Peyer's patch (tissue), 4 donors: ENCODE data around the gene NUDCD2. TPM values are rescaled to one million over a fixed set of nuclear protein-coding genes. Genes with fewer than 3 reads are reported as not detected.

Source experiments
- DNase-seq, 3 donors: peaks; one replicate each; pipeline ENCODE4 v3.0.0-alpha.2; 2017 to 2019
- H3K27ac ChIP-seq, 4 donors: fragments of 200-600 bp; sonication (generic); one replicate each; pipeline ENCODE4 v1.5.1; 2016 to 2019
- H3K27me3 ChIP-seq, 2 donors: fragments of 200-600 bp; sonication (generic); one replicate each; pipeline ENCODE4 v1.5.1; 2019
- H3K36me3 ChIP-seq, 3 donors: fragments of 200-600 bp; sonication (generic); one replicate each; pipeline ENCODE4 v1.5.1; 2016 to 2019
- H3K4me1 ChIP-seq, 4 donors: fragments of 200-600 bp; sonication (generic); one replicate each; pipeline ENCODE4 v1.5.1; 2016 to 2019
- H3K4me3 ChIP-seq, 4 donors: fragments of 200-600 bp; sonication (generic); 1 replicate in 3 of 4; 2 replicates in 1 of 4; pipeline ENCODE4 v1.5.1; 2016 to 2019; ENCODE audit warnings: mild to moderate bottlenecking in 1 of 4
- H3K9me3 ChIP-seq, 4 donors: fragments of 200-600 bp; sonication (generic); one replicate each; pipeline ENCODE4 v1.5.1; 2016 to 2019; ENCODE audit warnings: mild to moderate bottlenecking in 1 of 4
- CTCF ChIP-seq, 6 experiments: fragments of 450-650 bp in 4 of 6; fragments of 200-600 bp in 2 of 6; sonication (generic) in 1 of 6; IDR thresholded peaks; one replicate each; pipeline ENCODE4 v1.5.1; 2017 to 2019; ENCODE audit warnings: antibody characterized with exemption in 6 of 6, mild to moderate bottlenecking in 3 of 6, moderate library complexity in 1 of 6
- POLR2A ChIP-seq, 2 donors: fragments of 450-650 bp; IDR thresholded peaks; one replicate each; pipeline ENCODE4 v1.5.1; 2017; ENCODE audit warnings: antibody characterized with exemption in 2 of 2, mild to moderate bottlenecking in 2 of 2, moderate library complexity in 2 of 2
- total RNA-seq, 4 donors: library from RNA; depleted of rRNA; stranded (reverse); fragments of >200 nt; gene quantifications; one replicate each; pipeline ENCODE4 v1.1.0, GENCODE V29; 2016

Gene NUDCD2
- total RNA-seq, 4 donors from 2014 or later: 2.5 to 4.7 (median 3.4) TPM

- H3K4me3 ChIP-seq: no peak overlapping the region
- H3K27me3 ChIP-seq: no peaks in the 10 kb centered on the region
- no peaks in the 10 kb centered on the region for H3K9me3 ChIP-seq
- no peak overlapping the region for H3K27ac ChIP-seq
- peaks cover 0 to 82% (median 0%) of the 10 kb centered on the region in 3 donors for H3K36me3 ChIP-seq
- no peak for DNase-seq
- no peaks in the 10 kb centered on the region for H3K4me1 ChIP-seq
- no peak for TF ChIP-seq POLR2A (IDR thresholded peaks at IDR 0.05)
These were observed 12.7 kb downstream of the NUDCD2 start for GRCh38 chr5:163447191-163447590.

GRCh38 chr5:163445345-163445744, 14.6 kb downstream of the NUDCD2 start:
- Histone ChIP-seq H3K27me3 (no peaks in the 10 kb centered on the region), H3K4me3 (no peak overlapping the region), H3K4me1 (peaks cover 0 to under 1% (median 0%) of the 10 kb centered on the region in 4 donors), H3K9me3 (no peaks in the 10 kb centered on the region), H3K27ac (no peak overlapping the region), H3K36me3 (peaks cover 0 to 82% (median 0%) of the 10 kb centered on the region in 3 donors)
- DNase-seq: no peak
- no peak for TF ChIP-seq POLR2A (IDR thresholded peaks at IDR 0.05)
- TF ChIP-seq CTCF (IDR thresholded peaks at IDR 0.05): no peak

GRCh38 chr5:163444526-163444925, 15.4 kb downstream of the NUDCD2 start:
- Histone ChIP-seq H3K27ac (no peak overlapping the region), H3K27me3 (no peaks in the 10 kb centered on the region), H3K36me3 (peaks cover 0 to 76% (median 0%) of the 10 kb centered on the region in 3 donors), H3K4me1 (peaks cover 0 to 9% (median 2%) of the 10 kb centered on the region in 4 donors), H3K4me3 (no peak overlapping the region), H3K9me3 (no peaks in the 10 kb centered on the region)
- DNase-seq: no peak
- no peak for TF ChIP-seq POLR2A (IDR thresholded peaks at IDR 0.05)
- TF ChIP-seq CTCF (IDR thresholded peaks at IDR 0.05): no peak

GRCh38 chr5:163440954-163441353, 18.9 kb downstream of the NUDCD2 start:
- Histone ChIP-seq H3K27ac (no peak overlapping the region), H3K36me3 (peaks cover 0 to 48% (median 0%) of the 10 kb centered on the region in 3 donors), H3K4me1 (peaks cover 0 to 16% (median 4%) of the 10 kb centered on the region in 4 donors), H3K4me3 (no peak overlapping the region), H3K9me3 (no peaks in the 10 kb centered on the region), H3K27me3 (no peaks in the 10 kb centered on the region)
- TF ChIP-seq POLR2A (IDR thresholded peaks at IDR 0.05): no peak
- TF ChIP-seq CTCF (IDR thresholded peaks at IDR 0.05): no peak
- no peak for DNase-seq

GRCh38 chr5:163439092-163439425, 20.8 kb downstream of the NUDCD2 start:
- H3K36me3 ChIP-seq: peaks cover 0 to 29% (median 0%) of the 10 kb centered on the region in 3 donors
- H3K27ac ChIP-seq: peak overlapping the region in 2 of 4 donors; percentile 93
- DNase-seq: no peak
- H3K27me3 ChIP-seq: no peaks in the 10 kb centered on the region
- peaks cover 0 to 16% (median 4%) of the 10 kb centered on the region in 4 donors for H3K4me1 ChIP-seq
- no peaks in the 10 kb centered on the region for H3K9me3 ChIP-seq
- H3K4me3 ChIP-seq: peak overlapping the region in 3 of 4 donors; percentile 68 to 77 (median 75)
- TF ChIP-seq POLR2A (IDR thresholded peaks at IDR 0.05) (no peak), CTCF (IDR thresholded peaks at IDR 0.05) (no peak)

- H3K27ac ChIP-seq: peak within 1 kb of the TSS; percentile 80 to 93 (median 88)
- peaks cover 0 to 14% (median 0%) of the 10 kb centered on the region in 3 donors for H3K36me3 ChIP-seq
- no peaks in the 10 kb centered on the region for H3K9me3 ChIP-seq
- H3K27me3 ChIP-seq: no peaks in the 10 kb centered on the region
- peaks cover 0 to 16% (median 4%) of the 10 kb centered on the region in 4 donors for H3K4me1 ChIP-seq
- peak within 1 kb of the TSS; percentile 68 to 77 (median 74) for H3K4me3 ChIP-seq
- DNase-seq: peak; percentile 93 to 98 (median 95)
- TF ChIP-seq POLR2A (IDR thresholded peaks at IDR 0.05) (peak; percentile 87 to 89), CTCF (IDR thresholded peaks at IDR 0.05) (peak in 2 of 6 experiments; percentile 7 to 14)
These were observed 22.4 kb downstream of the NUDCD2 start, which contains the start of gene CCNG1 for GRCh38 chr5:163437309-163438182. TSS of gene CCNG1 (plus strand) at chr5:163437595. CDS start at chr5:163439257, 1,662 bp downstream.
